HEK293 (cell line): ENCODE results near the gene SBK1.

Experiments used
- CTCF ChIA-PET: fragments of 350-600 bp; formaldehyde crosslinking; extraction: SDS; loops from one replicate; lab custom pipeline; 2021; ENCODE audit warnings: antibody characterized with exemption; lab: Yijun Ruan, JAX
- POLR2A ChIA-PET: fragments of 300-600 bp; formaldehyde crosslinking; extraction: SDS; loops from one replicate; lab custom pipeline; 2020; ENCODE audit warnings: antibody characterized with exemption, inconsistent platforms; lab: Yijun Ruan, JAX
- H3K27ac ChIP-seq: fragments of 200-500 bp; sonication (Bioruptor generic); 2 replicates; pipeline ENCODE4 v1.5.1; 2014; ENCODE audit warnings: low read depth, low read length, control low read depth, inconsistent platforms; ENCODE audit errors: extremely low read depth
- H3K36me3 ChIP-seq, 2 experiments: fragments of 200-500 bp in 1 of 2; sonication (Bioruptor generic) in 1 of 2; 1 replicate in 1 of 2; 2 replicates in 1 of 2; pipeline ENCODE4 v1.5.1; 2014 to 2017; ENCODE audit warnings: inconsistent platforms in 2 of 2, low read length in 2 of 2; ENCODE audit not compliant: control insufficient read depth in 2 of 2, insufficient read depth in 1 of 2
- H3K4me1 ChIP-seq: fragments of 200-500 bp; sonication (Bioruptor generic); 2 replicates; pipeline ENCODE4 v1.5.1; 2014; ENCODE audit warnings: mild to moderate bottlenecking, low read length, inconsistent platforms; ENCODE audit not compliant: control insufficient read depth, insufficient read depth
- H3K4me3 ChIP-seq: 2 replicates; pipeline ENCODE4 v1.5.1; 2011; ENCODE audit warnings: low read depth, mild to moderate bottlenecking, control low read depth, low read length, moderate library complexity
- H3K9me3 ChIP-seq: fragments of 200-500 bp; sonication (Bioruptor generic); 2 replicates; pipeline ENCODE4 v1.5.1; 2014; ENCODE audit warnings: low read depth, low read length, inconsistent platforms; ENCODE audit not compliant: control insufficient read depth, insufficient read depth
- BCL11B ChIP-seq: fragments of 450-650 bp; formaldehyde crosslinking; IDR thresholded peaks from 2 replicates; pipeline ENCODE4 v1.5.1; 2016; ENCODE audit warnings: low read depth, missing biosample characterization, missing genetic modification characterization
- EGR2 ChIP-seq: fragments of 450-650 bp; formaldehyde crosslinking; IDR thresholded peaks from 2 replicates; pipeline ENCODE4 v1.5.1; 2016; ENCODE audit warnings: low read depth, missing biosample characterization, missing genetic modification characterization
- ELK4 ChIP-seq: IDR thresholded peaks from 2 replicates; pipeline ENCODE4 v1.6.1; 2011; ENCODE audit warnings: mild to moderate bottlenecking, low read depth, low read length, borderline replicate concordance
- GLI4 ChIP-seq: fragments of 450-650 bp; formaldehyde crosslinking; IDR thresholded peaks from 2 replicates; pipeline ENCODE4 v1.5.1; 2016; ENCODE audit warnings: missing biosample characterization, missing genetic modification characterization
- IKZF3 ChIP-seq: fragments of 450-650 bp; IDR thresholded peaks from 2 replicates; pipeline ENCODE4 v1.5.0; 2018; ENCODE audit warnings: missing biosample characterization, mild to moderate bottlenecking, missing genetic modification characterization, moderate library complexity
- KLF10 ChIP-seq: fragments of 450-650 bp; IDR thresholded peaks from 2 replicates; pipeline ENCODE4 v1.5.1; 2018; ENCODE audit warnings: missing biosample characterization, mild to moderate bottlenecking, missing genetic modification characterization
- KLF7 ChIP-seq: fragments of 450-650 bp; formaldehyde crosslinking; IDR thresholded peaks from 2 replicates; pipeline ENCODE4 v1.5.1; 2016; ENCODE audit warnings: missing biosample characterization, missing genetic modification characterization, borderline replicate concordance
- SP7 ChIP-seq: fragments of 450-650 bp; formaldehyde crosslinking; IDR thresholded peaks from 2 replicates; pipeline ENCODE4 v1.5.1; 2016; ENCODE audit warnings: missing biosample characterization, missing genetic modification characterization
- ZBTB6 ChIP-seq: fragments of 450-650 bp; formaldehyde crosslinking; IDR thresholded peaks from 2 replicates; pipeline ENCODE4 v1.5.1; 2017; ENCODE audit warnings: missing biosample characterization, missing genetic modification characterization
- ZNF350 ChIP-seq: fragments of 450-650 bp; formaldehyde crosslinking; IDR thresholded peaks from 2 replicates; pipeline ENCODE4 v1.5.0; 2017; ENCODE audit warnings: missing biosample characterization, mild to moderate bottlenecking, missing genetic modification characterization
- ZNF514 ChIP-seq: fragments of 450-650 bp; formaldehyde crosslinking; IDR thresholded peaks from 2 replicates; pipeline ENCODE4 v1.5.1; 2016; ENCODE audit warnings: missing biosample characterization, missing genetic modification characterization
- ZNF585B ChIP-seq: fragments of 450-650 bp; formaldehyde crosslinking; IDR thresholded peaks from 2 replicates; pipeline ENCODE4 v1.5.1; 2016; ENCODE audit warnings: missing biosample characterization, missing genetic modification characterization
- ZNF660 ChIP-seq: fragments of 450-650 bp; IDR thresholded peaks from 2 replicates; pipeline ENCODE4 v1.5.1; 2018; ENCODE audit warnings: missing biosample characterization, mild to moderate bottlenecking, missing genetic modification characterization
- ZNF677 ChIP-seq: fragments of 450-650 bp; IDR thresholded peaks from 2 replicates; pipeline ENCODE4 v1.5.0; 2018; ENCODE audit warnings: missing biosample characterization, mild to moderate bottlenecking, missing genetic modification characterization, moderate library complexity
- ZSCAN18 ChIP-seq: fragments of 450-650 bp; formaldehyde crosslinking; IDR thresholded peaks from 2 replicates; pipeline ENCODE4 v1.5.1; 2016; ENCODE audit warnings: missing biosample characterization, missing genetic modification characterization
- ZSCAN4 ChIP-seq: fragments of 450-650 bp; formaldehyde crosslinking; IDR thresholded peaks from 2 replicates; pipeline ENCODE4 v1.5.1; 2017; ENCODE audit warnings: missing biosample characterization, missing genetic modification characterization
- ZSCAN5A ChIP-seq: fragments of 450-650 bp; formaldehyde crosslinking; IDR thresholded peaks from 2 replicates; pipeline ENCODE4 v1.5.1; 2016; ENCODE audit warnings: missing biosample characterization, missing genetic modification characterization
- TF ChIP-seq, protein P1 (sequence below): fragments of 450-650 bp; formaldehyde crosslinking; IDR thresholded peaks from 2 replicates; pipeline ENCODE4 v1.5.1; 2017; ENCODE audit warnings: missing biosample characterization, missing genetic modification characterization

Gene SBK1

GRCh38 chr16:28267356-28267755, 25.0 kb upstream of the SBK1 start:
- ChIA-PET CTCF (interaction anchor here (1.3 kb wide), 1 partner anchor 9 kb away, joined by 3 read pairs; no protein-coding TSS in a partner anchor), POLR2A (no interaction called here)
- Histone ChIP-seq H3K27ac (no peak overlapping the region), H3K36me3 (no peaks in the 10 kb centered on the region), H3K4me1 (no peaks in the 10 kb centered on the region), H3K4me3 (no peak overlapping the region), H3K9me3 (no peaks in the 10 kb centered on the region)
- no peak for TF ChIP-seq ZBTB6 (tag by site-specific recombination)
- no peak for TF ChIP-seq ZSCAN18 (tag by site-specific recombination)
- no peak for TF ChIP-seq ELK4
- TF ChIP-seq KLF7: no peak
- no peak for TF ChIP-seq ZSCAN5A (tag by site-specific recombination)
- TF ChIP-seq ZNF660: no peak
- no peak for TF ChIP-seq ZSCAN4
- TF ChIP-seq SP7 (tag by site-specific recombination): no peak
- no peak for TF ChIP-seq ZNF677 (tag by site-specific recombination)
- no peak for TF ChIP-seq ZNF514 (tag by site-specific recombination)
- TF ChIP-seq ZNF585B (tag by site-specific recombination): no peak
- TF ChIP-seq, protein P1, sequence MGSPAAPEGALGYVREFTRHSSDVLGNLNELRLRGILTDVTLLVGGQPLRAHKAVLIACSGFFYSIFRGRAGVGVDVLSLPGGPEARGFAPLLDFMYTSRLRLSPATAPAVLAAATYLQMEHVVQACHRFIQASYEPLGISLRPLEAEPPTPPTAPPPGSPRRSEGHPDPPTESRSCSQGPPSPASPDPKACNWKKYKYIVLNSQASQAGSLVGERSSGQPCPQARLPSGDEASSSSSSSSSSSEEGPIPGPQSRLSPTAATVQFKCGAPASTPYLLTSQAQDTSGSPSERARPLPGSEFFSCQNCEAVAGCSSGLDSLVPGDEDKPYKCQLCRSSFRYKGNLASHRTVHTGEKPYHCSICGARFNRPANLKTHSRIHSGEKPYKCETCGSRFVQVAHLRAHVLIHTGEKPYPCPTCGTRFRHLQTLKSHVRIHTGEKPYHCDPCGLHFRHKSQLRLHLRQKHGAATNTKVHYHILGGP (tag by site-specific recombination): no peak
- TF ChIP-seq IKZF3 (tag by site-specific recombination): no peak
- TF ChIP-seq BCL11B (tag by site-specific recombination): no peak
- TF ChIP-seq ZNF350 (tag by site-specific recombination): no peak

DNA sequence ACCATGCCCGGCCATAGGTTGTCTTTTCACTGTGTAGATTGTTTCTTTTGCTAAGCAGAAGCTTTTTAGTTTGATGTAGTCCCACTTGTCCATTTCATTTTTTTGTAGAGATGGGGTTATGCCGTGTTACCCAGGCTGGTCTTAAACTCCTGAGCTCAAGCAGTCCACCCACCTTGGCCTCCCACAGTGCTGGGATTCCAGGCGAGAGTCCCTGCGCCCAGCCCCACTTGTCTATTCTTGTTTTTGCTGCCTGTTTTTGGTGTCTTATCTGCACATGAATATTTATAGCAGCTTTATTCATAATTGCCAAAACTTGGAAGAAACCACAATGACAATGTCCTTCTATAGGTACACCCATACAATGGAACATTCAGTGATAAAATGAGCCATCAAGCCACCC, 18.8 kb upstream of the SBK1 start:
- Histone ChIP-seq H3K36me3 (no peaks in the 10 kb centered on the region; a peak in 1 of 3 replicates), H3K9me3 (no peaks in the 10 kb centered on the region), H3K27ac (no peak overlapping the region), H3K4me3 (no peak overlapping the region), H3K4me1 (no peaks in the 10 kb centered on the region)
- CTCF ChIA-PET: interaction anchor here (2.1 to 3.8 kb wide), 2 partner anchors 43 to 48 kb away, joined by 5 to 14 read pairs; no protein-coding TSS in a partner anchor
- no peak for TF ChIP-seq KLF10
- TF ChIP-seq EGR2 (tag by site-specific recombination): peak; percentile 42; the same call in 1 of the 2 replicates
- no peak for TF ChIP-seq GLI4 (tag by site-specific recombination)
- POLR2A ChIA-PET: no interaction called here
